Activated CD4-positive, alpha-beta memory T cell treated with anti-CD3 and anti-CD28 coated beads, Interleukin-2, amount 10 ng/mL, durations not matched to agents 7 days and 5 days (primary cell): ENCODE results near the gene TMEM252. TPM values are rescaled to one million over a fixed set of nuclear protein-coding genes. Genes with fewer than 3 reads are reported as not detected.

Experiments
- CTCF ChIA-PET: fragments of 350-600 bp; sonication (Branson Sonifier 250); formaldehyde crosslinking; loops from one replicate; lab custom pipeline; 2021; ENCODE audit warnings: antibody characterized with exemption, inconsistent platforms; lab: Charles Lee
- POLR2A ChIA-PET: fragments of 350-600 bp; sonication (Branson Sonifier 250); formaldehyde crosslinking; loops from one replicate; lab custom pipeline; 2021; ENCODE audit warnings: antibody characterized with exemption; lab: Charles Lee
- DNase-seq: peaks from one replicate; pipeline ENCODE4 v3.0.0-alpha.2; 2020
- H3K27ac Mint-ChIP-seq: one replicate; pipeline ENCODE4 v1.8.0; 2021; ENCODE audit warnings: mild to moderate bottlenecking, mixed read lengths
- H3K27me3 Mint-ChIP-seq: one replicate; pipeline ENCODE4 v1.8.0; 2021; ENCODE audit warnings: mixed read lengths
- H3K36me3 Mint-ChIP-seq: one replicate; pipeline ENCODE4 v1.8.0; 2021; ENCODE audit warnings: low read depth, mixed read lengths
- H3K4me1 Mint-ChIP-seq: one replicate; pipeline ENCODE4 v1.8.0; 2021; ENCODE audit warnings: mixed read lengths
- H3K4me3 Mint-ChIP-seq: one replicate; pipeline ENCODE4 v1.8.0; 2021; ENCODE audit warnings: mild to moderate bottlenecking, mixed read lengths
- H3K9me3 Mint-ChIP-seq: one replicate; pipeline ENCODE4 v1.8.0; 2021; ENCODE audit warnings: mixed read lengths
- total RNA-seq, 2 experiments: library from RNA; stranded (reverse); gene quantifications; one replicate each; pipeline ENCODE4 v1.2.3, GENCODE V29; 2021

The TMEM252 gene
- total RNA-seq, 2 experiments from 2014 or later = not detected

DNA sequence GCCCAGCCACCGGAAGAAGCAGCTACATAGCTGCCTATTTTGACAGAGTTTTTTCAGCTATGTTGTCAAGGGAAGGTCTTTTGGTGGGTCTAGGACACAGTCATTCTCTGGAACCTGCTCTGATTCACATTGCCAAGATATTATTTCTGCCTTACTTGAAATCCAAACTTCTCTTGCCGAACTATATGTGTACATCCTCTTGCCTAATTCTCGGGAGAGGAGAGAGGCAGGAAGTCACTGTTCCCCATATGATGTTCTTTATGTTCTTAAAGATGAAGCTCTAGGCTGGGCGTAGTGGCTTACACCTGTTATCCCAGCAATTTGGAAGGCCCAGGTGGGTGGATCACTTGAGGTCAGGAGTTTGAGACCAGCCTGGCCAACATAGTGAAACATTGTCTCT is 8.6 kb downstream of the TMEM252 start:
- Mint-ChIP-seq H3K9me3 (no peaks in the 10 kb centered on the region), H3K4me3 (no peak overlapping the region), H3K27ac (no peak overlapping the region), H3K27me3 (peaks cover 7% of the 10 kb centered on the region), H3K36me3 (no peaks in the 10 kb centered on the region), H3K4me1 (no peaks in the 10 kb centered on the region)
- no peak for DNase-seq
- ChIA-PET POLR2A (no interaction called here), CTCF (no interaction called here)

DNA sequence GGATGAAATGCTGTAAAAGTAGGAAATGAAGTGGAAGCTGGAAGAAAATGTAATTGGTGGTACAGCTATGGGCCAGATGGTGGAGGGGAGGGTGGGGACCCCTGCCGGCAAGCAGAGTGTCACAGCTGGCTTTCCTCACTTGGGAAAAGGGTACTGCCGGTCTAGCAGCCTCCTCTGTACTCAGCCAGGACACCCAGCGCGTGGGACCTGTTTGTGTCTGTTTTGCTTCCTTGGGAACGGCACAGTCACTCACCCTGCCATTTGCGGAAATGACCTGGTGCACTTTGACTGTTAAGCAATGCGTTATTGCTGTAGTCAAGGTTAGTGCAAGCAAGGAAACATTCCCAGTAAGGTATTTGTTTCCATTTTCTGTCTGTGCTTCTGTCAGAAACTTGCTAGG is 10.1 kb downstream of the TMEM252 start:
- DNase-seq = no peak
- ChIA-PET CTCF (no interaction called here), POLR2A (no interaction called here)
- H3K4me3 Mint-ChIP-seq = no peak overlapping the region
- no peak overlapping the region for H3K27ac Mint-ChIP-seq
- no peaks in the 10 kb centered on the region for H3K36me3 Mint-ChIP-seq
- no peaks in the 10 kb centered on the region for H3K4me1 Mint-ChIP-seq
- H3K9me3 Mint-ChIP-seq = no peaks in the 10 kb centered on the region
- peaks cover 7% of the 10 kb centered on the region for H3K27me3 Mint-ChIP-seq

- Mint-ChIP-seq H3K36me3 (no peaks in the 10 kb centered on the region), H3K4me1 (no peaks in the 10 kb centered on the region), H3K27me3 (peaks cover 20% of the 10 kb centered on the region), H3K9me3 (no peaks in the 10 kb centered on the region), H3K27ac (no peak overlapping the region), H3K4me3 (no peak overlapping the region)
- CTCF ChIA-PET = no interaction called here
- no peak for DNase-seq
- POLR2A ChIA-PET = no interaction called here
Observed at GRCh38 chr9:68523367-68523936, 17.2 kb downstream of the TMEM252 start.

GRCh38 chr9:68522954-68523353 is 17.7 kb downstream of the TMEM252 start:
- no peaks in the 10 kb centered on the region for H3K9me3 Mint-ChIP-seq
- CTCF ChIA-PET = no interaction called here
- POLR2A ChIA-PET = no interaction called here
- peaks cover 20% of the 10 kb centered on the region for H3K27me3 Mint-ChIP-seq
- no peaks in the 10 kb centered on the region for H3K4me1 Mint-ChIP-seq
- no peak overlapping the region for H3K27ac Mint-ChIP-seq
- no peaks in the 10 kb centered on the region for H3K36me3 Mint-ChIP-seq
- H3K4me3 Mint-ChIP-seq = no peak overlapping the region
- no peak for DNase-seq

DNA sequence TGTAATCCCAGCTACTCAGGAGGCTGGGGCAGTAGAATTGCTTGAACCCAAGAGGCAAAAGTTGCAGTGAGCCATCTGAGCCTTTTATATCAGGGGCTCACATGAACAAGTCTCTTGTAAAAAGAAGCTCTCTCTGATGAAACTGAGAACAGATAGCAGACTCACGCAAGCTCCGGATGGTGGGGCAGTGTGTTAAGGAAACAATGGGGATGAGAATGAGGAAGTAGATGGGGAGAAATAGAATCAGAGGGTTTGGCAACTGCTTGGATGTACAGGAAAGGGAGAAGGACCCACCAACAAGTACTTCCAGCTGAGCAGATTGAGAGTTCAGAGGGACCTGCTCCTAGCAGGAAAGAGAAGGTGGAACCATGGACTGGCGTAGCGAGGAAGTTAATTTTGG is 18.6 kb downstream of the TMEM252 start:
- POLR2A ChIA-PET = no interaction called here
- Mint-ChIP-seq H3K4me1 (no peaks in the 10 kb centered on the region), H3K9me3 (no peaks in the 10 kb centered on the region), H3K27me3 (peaks cover 18% of the 10 kb centered on the region), H3K36me3 (no peaks in the 10 kb centered on the region), H3K27ac (no peak overlapping the region), H3K4me3 (no peak overlapping the region)
- CTCF ChIA-PET = no interaction called here
- no peak for DNase-seq

DNA sequence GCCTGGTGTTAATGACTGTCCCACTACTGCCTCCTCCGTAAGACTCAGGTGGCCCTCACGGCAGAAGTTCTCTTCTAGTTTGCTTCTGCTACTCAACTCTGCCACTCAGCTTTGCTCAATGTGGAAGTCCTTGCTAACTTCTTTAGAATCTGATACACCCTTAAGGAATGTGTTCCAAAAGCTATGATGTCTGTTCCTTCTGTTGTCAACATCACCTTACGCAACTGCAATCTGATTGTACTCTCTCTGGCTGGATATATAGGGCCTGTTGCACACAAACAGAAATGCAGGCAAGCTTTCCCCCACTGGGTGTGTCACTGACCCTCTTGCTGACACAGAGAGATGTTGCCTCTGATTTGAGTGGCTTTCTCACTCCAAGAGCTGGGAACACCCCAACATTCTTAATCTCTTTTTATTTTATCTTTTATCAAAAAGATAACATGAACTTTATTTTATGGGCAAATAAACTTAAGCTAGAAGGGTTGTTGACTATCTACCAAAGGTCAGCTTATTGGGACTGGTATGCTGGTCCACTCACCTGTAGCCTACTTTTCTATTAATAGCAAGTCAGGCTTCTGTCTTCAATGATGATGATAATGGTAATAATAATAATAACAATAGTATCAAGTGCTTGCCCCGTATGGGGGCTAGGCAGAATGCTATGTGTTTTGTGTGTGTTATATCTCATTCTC is 25.2 kb downstream of the TMEM252 start:
- POLR2A ChIA-PET = no interaction called here
- no peaks in the 10 kb centered on the region for H3K9me3 Mint-ChIP-seq
- no peaks in the 10 kb centered on the region for H3K36me3 Mint-ChIP-seq
- peaks cover 6% of the 10 kb centered on the region for H3K27me3 Mint-ChIP-seq
- no peaks in the 10 kb centered on the region for H3K4me1 Mint-ChIP-seq
- H3K27ac Mint-ChIP-seq = no peak overlapping the region
- no peak for DNase-seq
- CTCF ChIA-PET = no interaction called here
- H3K4me3 Mint-ChIP-seq = no peak overlapping the region

DNA sequence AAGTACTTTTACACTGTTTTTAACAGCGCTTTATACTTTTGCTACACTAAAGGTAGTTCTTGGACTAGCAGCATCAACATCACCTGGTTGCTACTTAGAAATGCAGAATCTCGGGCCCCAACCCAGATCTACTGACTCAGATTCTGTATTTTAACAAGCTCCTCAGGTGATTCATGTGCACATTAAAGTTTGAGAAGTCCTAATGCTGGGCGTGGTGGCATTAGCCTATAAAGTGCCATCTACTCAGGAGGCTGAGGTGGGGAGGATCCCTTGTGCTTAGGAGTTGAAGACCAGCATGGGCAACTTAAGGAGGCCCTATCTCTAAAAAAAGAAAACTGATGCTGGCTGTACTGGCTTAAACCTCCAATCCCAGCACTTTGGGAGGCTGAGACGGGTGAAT is 26.7 kb downstream of the TMEM252 start:
- H3K27ac Mint-ChIP-seq = no peak overlapping the region
- H3K27me3 Mint-ChIP-seq = peaks cover 10% of the 10 kb centered on the region
- no peaks in the 10 kb centered on the region for H3K9me3 Mint-ChIP-seq
- no peak for DNase-seq
- POLR2A ChIA-PET = no interaction called here
- no peaks in the 10 kb centered on the region for H3K4me1 Mint-ChIP-seq
- no peaks in the 10 kb centered on the region for H3K36me3 Mint-ChIP-seq
- CTCF ChIA-PET = no interaction called here
- no peak overlapping the region for H3K4me3 Mint-ChIP-seq

GRCh38 chr9:68513385-68513784 is 27.3 kb downstream of the TMEM252 start:
- POLR2A ChIA-PET = no interaction called here

DNA sequence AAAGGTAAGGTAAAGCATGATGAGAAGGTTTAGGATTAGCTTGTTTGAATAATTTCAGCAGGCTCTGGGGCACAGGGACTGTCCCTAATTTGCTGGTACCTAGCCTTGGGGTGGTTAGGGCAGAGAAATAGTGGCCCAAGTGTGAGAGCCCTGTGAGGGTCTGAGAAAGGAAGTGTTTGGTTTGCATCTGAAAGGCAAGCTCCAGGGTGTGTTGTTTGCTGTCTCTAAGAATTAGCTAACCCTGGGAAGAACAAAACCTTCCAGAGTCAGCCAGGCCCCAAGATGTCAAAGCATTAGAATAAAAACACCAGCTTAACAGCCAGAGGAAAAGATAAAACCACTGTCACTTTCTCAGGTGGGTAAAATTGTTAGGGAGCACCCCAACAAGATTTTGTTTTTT is 31.0 kb downstream of the TMEM252 start:
- H3K36me3 Mint-ChIP-seq = no peaks in the 10 kb centered on the region
- H3K27me3 Mint-ChIP-seq = peaks cover 10% of the 10 kb centered on the region
- CTCF ChIA-PET = interaction anchor here (1.5 kb wide), 1 partner anchor 64 kb away, joined by 3 read pairs; no protein-coding TSS in a partner anchor
- no peak for DNase-seq
- no peaks in the 10 kb centered on the region for H3K4me1 Mint-ChIP-seq
- H3K4me3 Mint-ChIP-seq = no peak overlapping the region
- POLR2A ChIA-PET = no interaction called here
- H3K9me3 Mint-ChIP-seq = no peaks in the 10 kb centered on the region
- H3K27ac Mint-ChIP-seq = no peak overlapping the region

More at GRCh38 chr9:68513385-68513784, 27.3 kb downstream of the TMEM252 start:
- CTCF ChIA-PET = no interaction called here
- Mint-ChIP-seq H3K9me3 (no peaks in the 10 kb centered on the region), H3K27me3 (peaks cover 7% of the 10 kb centered on the region), H3K4me1 (no peaks in the 10 kb centered on the region), H3K36me3 (no peaks in the 10 kb centered on the region), H3K27ac (no peak overlapping the region), H3K4me3 (no peak overlapping the region)
- DNase-seq = no peak

GRCh38 chr9:68508547-68508946 is 32.1 kb downstream of the TMEM252 start:
- H3K9me3 Mint-ChIP-seq = no peaks in the 10 kb centered on the region
- no peak for DNase-seq
- no peaks in the 10 kb centered on the region for H3K36me3 Mint-ChIP-seq
- ChIA-PET POLR2A (no interaction called here), CTCF (interaction anchor here (1.0 to 1.6 kb wide), 4 partner anchors 11 to 65 kb away, joined by 3 to 5 read pairs (median 3); no protein-coding TSS in a partner anchor)
- H3K27ac Mint-ChIP-seq = no peak overlapping the region
- H3K27me3 Mint-ChIP-seq = peaks cover 12% of the 10 kb centered on the region
- no peak overlapping the region for H3K4me3 Mint-ChIP-seq
- H3K4me1 Mint-ChIP-seq = no peaks in the 10 kb centered on the region

GRCh38 chr9:68507806-68508145 is 32.9 kb downstream of the TMEM252 start:
- no peak overlapping the region for H3K4me3 Mint-ChIP-seq
- H3K27ac Mint-ChIP-seq = no peak overlapping the region
- POLR2A ChIA-PET = no interaction called here
- H3K4me1 Mint-ChIP-seq = no peaks in the 10 kb centered on the region
- no peaks in the 10 kb centered on the region for H3K36me3 Mint-ChIP-seq
- DNase-seq = no peak
- CTCF ChIA-PET = interaction anchor here (1.0 to 1.6 kb wide), 3 partner anchors 12 to 61 kb away, joined by 3 to 5 read pairs (median 3); no protein-coding TSS in a partner anchor
- H3K9me3 Mint-ChIP-seq = no peaks in the 10 kb centered on the region
- peaks cover 9% of the 10 kb centered on the region for H3K27me3 Mint-ChIP-seq

DNA sequence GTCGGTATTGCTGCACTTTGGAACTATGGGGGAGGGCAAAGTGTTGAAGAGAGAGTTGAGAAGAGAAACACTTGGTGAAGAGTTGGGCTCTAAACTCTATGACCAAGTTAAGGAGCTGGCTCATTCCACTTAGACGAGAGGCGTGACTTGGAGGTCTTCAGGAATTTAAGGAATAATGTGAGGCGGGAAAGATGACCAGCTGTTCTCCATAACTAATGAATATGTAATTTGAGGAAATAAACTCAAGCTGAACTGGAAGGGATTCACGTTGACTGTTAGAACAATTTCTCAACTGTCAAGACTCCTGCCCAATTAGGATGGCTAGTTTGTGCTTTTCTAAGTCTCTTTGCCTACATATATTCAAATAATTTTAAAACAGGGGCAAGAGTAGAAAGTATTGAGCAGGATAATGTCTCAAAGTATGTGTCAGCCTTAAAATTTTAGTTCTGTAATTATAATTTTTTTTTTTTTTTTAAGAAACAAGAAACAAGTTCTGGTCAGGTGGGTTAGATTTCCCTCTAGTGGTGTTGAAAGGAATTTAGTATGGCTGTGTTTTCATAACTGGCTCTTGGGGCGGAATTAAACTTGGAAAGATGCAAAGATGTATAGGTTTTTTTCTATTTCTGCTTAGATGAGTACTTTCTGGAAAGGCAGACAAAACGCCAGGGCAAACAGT is 33.4 kb downstream of the TMEM252 start:
- ChIA-PET CTCF (interaction anchor here (0.7 to 1.6 kb wide), 2 partner anchors 13 to 352 kb away, joined by 3 to 5 read pairs; no protein-coding TSS in a partner anchor), POLR2A (no interaction called here)
- no peak for DNase-seq
- no peak overlapping the region for H3K4me3 Mint-ChIP-seq
- peaks cover 9% of the 10 kb centered on the region for H3K27me3 Mint-ChIP-seq
- no peak overlapping the region for H3K27ac Mint-ChIP-seq
- H3K4me1 Mint-ChIP-seq = no peaks in the 10 kb centered on the region
- H3K9me3 Mint-ChIP-seq = no peaks in the 10 kb centered on the region
- H3K36me3 Mint-ChIP-seq = no peaks in the 10 kb centered on the region

- Mint-ChIP-seq H3K9me3 (no peaks in the 10 kb centered on the region), H3K36me3 (no peaks in the 10 kb centered on the region), H3K27ac (no peak overlapping the region), H3K4me1 (no peaks in the 10 kb centered on the region), H3K27me3 (peaks cover 9% of the 10 kb centered on the region), H3K4me3 (no peak overlapping the region)
- ChIA-PET POLR2A (no interaction called here), CTCF (no interaction called here)
- no peak for DNase-seq
Observed at GRCh38 chr9:68506551-68506950, 34.1 kb downstream of the TMEM252 start.
